Measurements from ENCODE around the gene C1orf232. TPM values are rescaled to one million over a fixed set of nuclear protein-coding genes. Genes with fewer than 3 reads are reported as not detected.

Gene C1orf232
- total and polyA plus RNA-seq, 4 donors: 0.50 to 1.4 (median 1.1) TPM; not detected in 1

DNA sequence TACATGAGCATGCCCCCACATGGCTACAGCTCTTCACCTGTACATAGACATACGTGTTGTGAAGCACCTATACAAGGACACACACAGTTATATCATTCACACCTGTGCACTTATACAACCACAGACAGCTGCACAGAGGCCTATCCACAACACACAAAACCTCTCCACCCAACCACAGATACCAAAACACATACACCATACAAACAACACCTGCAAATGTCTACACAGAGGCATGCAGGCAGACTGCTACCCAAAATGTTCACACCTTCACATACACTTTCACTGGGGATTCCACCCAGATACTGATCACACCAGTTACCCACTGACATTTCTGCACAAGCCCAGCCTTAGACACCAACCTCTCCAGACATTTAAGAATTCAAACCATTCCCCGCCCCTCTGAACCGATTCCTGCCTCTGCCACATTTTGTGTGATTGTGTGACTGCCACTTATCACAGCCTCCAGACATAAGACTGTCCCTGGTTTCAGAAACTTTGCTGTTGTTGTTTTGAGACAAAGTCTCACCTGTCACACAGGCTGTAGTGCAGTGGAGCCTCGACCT, 2.0 kb downstream of the C1orf232 start:
- Histone ChIP-seq H3K27me3 (ENCODE audit: control insufficient read depth, insufficient read depth, low read length) (peaks cover 2% of the 10 kb centered on the region), H3K36me3 (ENCODE audit: control insufficient read depth, insufficient read depth, low read length) (peaks cover 12% of the 10 kb centered on the region), H3K4me3 (ENCODE audit: low read depth, low read length) (no peak overlapping the region), H3K9me3 (ENCODE audit: control insufficient read depth, insufficient read depth, low read length) (no peaks in the 10 kb centered on the region), H3K27ac (ENCODE audit: low read depth, low read length) (no peak overlapping the region), H3K4me1 (ENCODE audit: control insufficient read depth, insufficient read depth, low read length) (peaks cover 51% of the 10 kb centered on the region)
- DNase-seq (ENCODE audit: low read depth in 4 of 6, low spot score in 6 of 6): no peak
- WGBS (ENCODE audit: insufficient coverage): 91% methylated on average over 3 of the region's 4 CpGs

DNA sequence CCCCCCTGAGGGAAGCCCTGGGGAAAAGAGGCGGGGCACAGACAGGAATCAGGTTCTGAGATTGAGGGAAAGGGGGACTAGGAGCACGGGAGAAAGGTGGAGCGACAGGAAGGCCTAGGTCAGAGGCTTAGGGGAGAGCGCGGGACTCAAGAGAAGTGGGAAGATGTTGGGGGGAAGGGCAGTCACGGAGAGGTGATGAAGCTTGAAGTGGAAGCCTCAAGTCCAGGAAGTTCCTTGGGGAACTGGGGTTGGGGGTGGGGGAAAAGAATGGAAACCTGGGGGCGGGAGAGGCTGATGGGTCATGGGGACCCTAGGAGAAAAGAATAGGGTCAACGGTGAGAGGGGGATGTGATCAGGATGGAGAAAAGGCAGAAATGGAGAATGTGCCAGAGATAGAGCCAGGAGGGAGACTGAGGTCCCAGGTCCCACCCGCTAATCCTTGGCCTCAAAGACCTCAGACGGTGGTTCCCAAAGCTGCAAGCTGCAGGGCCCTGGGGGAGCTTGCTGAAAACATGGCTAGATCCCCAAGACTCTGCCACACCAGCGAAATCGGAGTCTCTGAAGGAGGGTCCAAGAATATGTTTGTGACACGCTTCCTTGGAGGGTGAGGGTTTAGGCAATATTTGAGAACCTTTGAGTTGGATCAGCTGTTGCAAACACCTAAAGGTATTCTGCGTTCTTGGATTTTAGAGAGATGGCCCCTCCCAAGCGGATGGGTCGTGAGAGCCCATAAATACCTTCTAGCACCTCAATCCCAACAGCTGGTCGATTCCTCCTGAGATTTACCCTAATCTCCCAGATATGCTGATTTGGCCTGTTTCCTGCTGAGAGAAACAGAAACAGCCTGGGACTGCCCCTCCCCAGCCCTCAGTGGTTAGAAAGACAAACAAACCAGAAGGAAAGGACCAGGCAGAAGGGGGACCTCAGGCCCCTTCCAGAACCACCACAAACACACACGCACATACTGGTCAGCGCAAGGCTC, 3.6 kb downstream of the C1orf232 start:
- Histone ChIP-seq H3K4me3 (ENCODE audit: low read depth, low read length) (no peak overlapping the region), H3K27me3 (ENCODE audit: control insufficient read depth, insufficient read depth, low read length) (peaks cover 4% of the 10 kb centered on the region)
- 70% methylated on average over 13 of the region's 19 CpGs for WGBS (ENCODE audit: insufficient coverage)

GRCh38 chr1:26164036-26164860, 4.5 kb downstream of the C1orf232 start:
- Histone ChIP-seq H3K9me3 (ENCODE audit: control insufficient read depth, insufficient read depth, low read length) (no peaks in the 10 kb centered on the region), H3K27ac (ENCODE audit: low read depth, low read length) (no peak overlapping the region)
- 11% methylated on average over 72 of the region's 72 CpGs for WGBS (ENCODE audit: insufficient coverage)

More for the DNA sequence above, 3.6 kb downstream of the C1orf232 start:
- H3K9me3 ChIP-seq (ENCODE audit: control insufficient read depth, insufficient read depth, low read length): no peaks in the 10 kb centered on the region
- no peaks in the 10 kb centered on the region for H3K36me3 ChIP-seq (ENCODE audit: control insufficient read depth, insufficient read depth, low read length)
- no peak for DNase-seq (ENCODE audit: low read depth in 4 of 6, low spot score in 6 of 6)
- H3K27ac ChIP-seq (ENCODE audit: low read depth, low read length): no peak overlapping the region
- H3K4me1 ChIP-seq (ENCODE audit: control insufficient read depth, insufficient read depth, low read length): peaks cover 47% of the 10 kb centered on the region

DNA sequence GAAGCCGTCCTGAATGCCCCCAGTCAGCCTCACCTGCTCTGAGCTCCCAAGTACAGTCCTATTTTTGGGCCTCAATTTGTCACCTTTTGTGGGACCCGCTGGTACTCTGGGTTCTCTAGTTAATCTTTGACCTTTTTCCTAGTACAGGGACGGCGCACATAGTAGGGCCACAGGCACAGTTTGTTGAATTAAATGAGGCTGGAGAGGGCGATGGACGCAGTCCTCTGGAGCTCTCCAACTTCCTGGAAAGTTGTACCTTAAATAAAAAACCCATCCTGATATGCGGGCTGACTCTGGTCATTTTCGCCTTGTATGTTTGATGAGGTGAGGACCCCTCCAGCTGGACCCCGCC, 5.1 kb downstream of the C1orf232 start:
- H3K27ac ChIP-seq (ENCODE audit: low read depth, low read length): no peak overlapping the region
- WGBS (ENCODE audit: insufficient coverage): 72% methylated on average over 4 of the region's 9 CpGs
- H3K9me3 ChIP-seq (ENCODE audit: control insufficient read depth, insufficient read depth, low read length): no peaks in the 10 kb centered on the region

More at GRCh38 chr1:26164036-26164860, 4.5 kb downstream of the C1orf232 start:
- no peaks in the 10 kb centered on the region for H3K36me3 ChIP-seq (ENCODE audit: control insufficient read depth, insufficient read depth, low read length)
- peaks cover 43% of the 10 kb centered on the region for H3K4me1 ChIP-seq (ENCODE audit: control insufficient read depth, insufficient read depth, low read length)
- peak overlapping the region; percentile 41 for H3K4me3 ChIP-seq (ENCODE audit: low read depth, low read length)
- H3K27me3 ChIP-seq (ENCODE audit: control insufficient read depth, insufficient read depth, low read length): peaks cover 4% of the 10 kb centered on the region
- DNase-seq (ENCODE audit: low read depth in 4 of 6, low spot score in 6 of 6): peak in 2 of 6 donors; percentile 71 to 72

GRCh38 chr1:26162220-26162709, 6.5 kb downstream of the C1orf232 start:
- WGBS (ENCODE audit: insufficient coverage): 39% methylated on average over 21 of the region's 21 CpGs
- Histone ChIP-seq H3K4me1 (ENCODE audit: control insufficient read depth, insufficient read depth, low read length) (peaks cover 43% of the 10 kb centered on the region), H3K27me3 (ENCODE audit: control insufficient read depth, insufficient read depth, low read length) (peaks cover 4% of the 10 kb centered on the region), H3K9me3 (ENCODE audit: control insufficient read depth, insufficient read depth, low read length) (no peaks in the 10 kb centered on the region), H3K4me3 (ENCODE audit: low read depth, low read length) (peak overlapping the region; percentile 35), H3K36me3 (ENCODE audit: control insufficient read depth, insufficient read depth, low read length) (no peaks in the 10 kb centered on the region), H3K27ac (ENCODE audit: low read depth, low read length) (no peak overlapping the region)
- DNase-seq (ENCODE audit: low read depth in 4 of 6, low spot score in 6 of 6): no peak

More for the DNA sequence above, 5.1 kb downstream of the C1orf232 start:
- DNase-seq (ENCODE audit: low read depth in 4 of 6, low spot score in 6 of 6): no peak
- Histone ChIP-seq H3K36me3 (ENCODE audit: control insufficient read depth, insufficient read depth, low read length) (no peaks in the 10 kb centered on the region), H3K4me1 (ENCODE audit: control insufficient read depth, insufficient read depth, low read length) (peaks cover 43% of the 10 kb centered on the region), H3K27me3 (ENCODE audit: control insufficient read depth, insufficient read depth, low read length) (peaks cover 4% of the 10 kb centered on the region), H3K4me3 (ENCODE audit: low read depth, low read length) (no peak overlapping the region)

GRCh38 chr1:26161415-26162219, 7.1 kb downstream of the C1orf232 start:
- Histone ChIP-seq H3K4me1 (ENCODE audit: control insufficient read depth, insufficient read depth, low read length) (peaks cover 48% of the 10 kb centered on the region), H3K4me3 (ENCODE audit: low read depth, low read length) (peak overlapping the region; percentile 40), H3K27me3 (ENCODE audit: control insufficient read depth, insufficient read depth, low read length) (peaks cover 4% of the 10 kb centered on the region), H3K36me3 (ENCODE audit: control insufficient read depth, insufficient read depth, low read length) (no peaks in the 10 kb centered on the region), H3K9me3 (ENCODE audit: control insufficient read depth, insufficient read depth, low read length) (no peaks in the 10 kb centered on the region), H3K27ac (ENCODE audit: low read depth, low read length) (no peak overlapping the region)
- peak in 2 of 6 donors; percentile 82 to 83 for DNase-seq (ENCODE audit: low read depth in 4 of 6, low spot score in 6 of 6)
- WGBS (ENCODE audit: insufficient coverage): under 1% methylated on average over 98 of the region's 98 CpGs

- DNase-seq (ENCODE audit: low read depth in 4 of 6, low spot score in 6 of 6): no peak
- peaks cover 56% of the 10 kb centered on the region for H3K4me1 ChIP-seq (ENCODE audit: control insufficient read depth, insufficient read depth, low read length)
- H3K27me3 ChIP-seq (ENCODE audit: control insufficient read depth, insufficient read depth, low read length): peaks cover 13% of the 10 kb centered on the region
- no peaks in the 10 kb centered on the region for H3K9me3 ChIP-seq (ENCODE audit: control insufficient read depth, insufficient read depth, low read length)
- H3K36me3 ChIP-seq (ENCODE audit: control insufficient read depth, insufficient read depth, low read length): no peaks in the 10 kb centered on the region
- 31% methylated on average over 18 of the region's 18 CpGs for WGBS (ENCODE audit: insufficient coverage)
- no peak overlapping the region for H3K27ac ChIP-seq (ENCODE audit: low read depth, low read length)
- H3K4me3 ChIP-seq (ENCODE audit: low read depth, low read length): peak overlapping the region; percentile 40
These were observed 8.0 kb downstream of the C1orf232 start for GRCh38 chr1:26160527-26161414.

DNA sequence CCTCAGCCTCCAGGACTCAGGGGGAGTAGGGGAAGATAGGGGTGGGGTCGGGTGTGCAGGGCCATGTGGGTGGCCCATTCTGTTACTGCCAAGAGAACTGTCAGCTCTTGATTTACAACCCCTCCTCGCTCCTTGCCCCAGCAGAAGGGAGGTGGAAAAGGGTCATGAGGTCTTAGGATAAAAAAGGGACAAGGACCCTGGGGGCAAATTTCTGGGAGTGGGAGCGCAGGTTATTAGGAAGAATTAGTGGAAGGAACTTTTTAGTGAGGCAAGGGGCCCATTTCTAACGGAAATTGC, 9.1 kb downstream of the C1orf232 start:
- H3K27ac ChIP-seq (ENCODE audit: low read depth, low read length): no peak overlapping the region
- WGBS (ENCODE audit: insufficient coverage): 60% methylated on average over 1 of the region's 4 CpGs
- H3K9me3 ChIP-seq (ENCODE audit: control insufficient read depth, insufficient read depth, low read length): no peaks in the 10 kb centered on the region
- H3K4me3 ChIP-seq (ENCODE audit: low read depth, low read length): no peak overlapping the region
- peaks cover 14% of the 10 kb centered on the region for H3K27me3 ChIP-seq (ENCODE audit: control insufficient read depth, insufficient read depth, low read length)
- H3K36me3 ChIP-seq (ENCODE audit: control insufficient read depth, insufficient read depth, low read length): no peaks in the 10 kb centered on the region
- peaks cover 62% of the 10 kb centered on the region for H3K4me1 ChIP-seq (ENCODE audit: control insufficient read depth, insufficient read depth, low read length)
- no peak for DNase-seq (ENCODE audit: low read depth in 4 of 6, low spot score in 6 of 6)
